NB4 (cell line): ENCODE measurements around the gene SRGAP1.

ENCODE experiments used
- TF ChIP-seq, protein P1 (sequence below): IDR thresholded peaks from one replicate; pipeline ENCODE4 v1.5.1; 2012; ENCODE audit warnings: low read depth, low read length
- TF ChIP-seq, protein P2 (sequence below): IDR thresholded peaks from 2 replicates; pipeline ENCODE4 v1.6.1; 2011; ENCODE audit warnings: low read depth, low read length

GRCh38 chr12:63989301-63989845 is 144.9 kb downstream of the SRGAP1 start:
- TF ChIP-seq, protein P1, sequence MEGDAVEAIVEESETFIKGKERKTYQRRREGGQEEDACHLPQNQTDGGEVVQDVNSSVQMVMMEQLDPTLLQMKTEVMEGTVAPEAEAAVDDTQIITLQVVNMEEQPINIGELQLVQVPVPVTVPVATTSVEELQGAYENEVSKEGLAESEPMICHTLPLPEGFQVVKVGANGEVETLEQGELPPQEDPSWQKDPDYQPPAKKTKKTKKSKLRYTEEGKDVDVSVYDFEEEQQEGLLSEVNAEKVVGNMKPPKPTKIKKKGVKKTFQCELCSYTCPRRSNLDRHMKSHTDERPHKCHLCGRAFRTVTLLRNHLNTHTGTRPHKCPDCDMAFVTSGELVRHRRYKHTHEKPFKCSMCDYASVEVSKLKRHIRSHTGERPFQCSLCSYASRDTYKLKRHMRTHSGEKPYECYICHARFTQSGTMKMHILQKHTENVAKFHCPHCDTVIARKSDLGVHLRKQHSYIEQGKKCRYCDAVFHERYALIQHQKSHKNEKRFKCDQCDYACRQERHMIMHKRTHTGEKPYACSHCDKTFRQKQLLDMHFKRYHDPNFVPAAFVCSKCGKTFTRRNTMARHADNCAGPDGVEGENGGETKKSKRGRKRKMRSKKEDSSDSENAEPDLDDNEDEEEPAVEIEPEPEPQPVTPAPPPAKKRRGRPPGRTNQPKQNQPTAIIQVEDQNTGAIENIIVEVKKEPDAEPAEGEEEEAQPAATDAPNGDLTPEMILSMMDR: no peak
- TF ChIP-seq, protein P2, sequence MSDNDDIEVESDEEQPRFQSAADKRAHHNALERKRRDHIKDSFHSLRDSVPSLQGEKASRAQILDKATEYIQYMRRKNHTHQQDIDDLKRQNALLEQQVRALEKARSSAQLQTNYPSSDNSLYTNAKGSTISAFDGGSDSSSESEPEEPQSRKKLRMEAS: no peak
